BJ (cell line): ENCODE measurements around the gene DDX24. TPM values are rescaled to one million over a fixed set of nuclear protein-coding genes. Genes with fewer than 3 reads are reported as not detected.

Experiments used
- CTCF ChIA-PET: fragments of 350-600 bp; formaldehyde crosslinking; extraction: SDS; loops from one replicate; lab custom pipeline; 2021; ENCODE audit warnings: antibody characterized with exemption, inconsistent platforms; lab: Yijun Ruan, JAX
- POLR2A ChIA-PET: fragments of 300-600 bp; sonication (Branson Sonifier 250); formaldehyde crosslinking; extraction: SDS; loops from one replicate; lab custom pipeline; 2021; ENCODE audit warnings: antibody characterized with exemption; lab: Charles Lee
- DNase-seq: peaks from one replicate; pipeline ENCODE4 v3.0.0-alpha.2; 2011; ENCODE audit warnings: low read depth
- H3K27me3 ChIP-seq: 2 replicates; pipeline ENCODE4 v1.6.0; 2011; ENCODE audit warnings: low read length; ENCODE audit not compliant: control insufficient read depth, insufficient read depth
- H3K36me3 ChIP-seq: 2 replicates; pipeline ENCODE4 v1.5.1; 2011; ENCODE audit warnings: low read length; ENCODE audit not compliant: control insufficient read depth, insufficient read depth
- H3K4me3 ChIP-seq: 2 replicates; pipeline ENCODE4 v1.5.1; 2011; ENCODE audit warnings: low read depth, mild to moderate bottlenecking, control low read depth, low read length
- polyA plus RNA-seq: library from polyadenylated mRNA; depleted of rRNA; stranded (reverse); fragments of >200 nt; gene quantifications from 2 replicates; pipeline ENCODE4 v1.2.3, GENCODE V29; 2011
- TF ChIP-seq, protein P1 (sequence below): IDR thresholded peaks from 2 replicates; pipeline ENCODE4 v1.5.1; 2011; ENCODE audit warnings: low read depth, mild to moderate bottlenecking, control low read depth, inconsistent platforms, low read length, moderate library complexity; ENCODE audit not compliant: insufficient read depth

Gene DDX24
- polyA plus RNA-seq, 1 experiment = 147 TPM

DNA sequence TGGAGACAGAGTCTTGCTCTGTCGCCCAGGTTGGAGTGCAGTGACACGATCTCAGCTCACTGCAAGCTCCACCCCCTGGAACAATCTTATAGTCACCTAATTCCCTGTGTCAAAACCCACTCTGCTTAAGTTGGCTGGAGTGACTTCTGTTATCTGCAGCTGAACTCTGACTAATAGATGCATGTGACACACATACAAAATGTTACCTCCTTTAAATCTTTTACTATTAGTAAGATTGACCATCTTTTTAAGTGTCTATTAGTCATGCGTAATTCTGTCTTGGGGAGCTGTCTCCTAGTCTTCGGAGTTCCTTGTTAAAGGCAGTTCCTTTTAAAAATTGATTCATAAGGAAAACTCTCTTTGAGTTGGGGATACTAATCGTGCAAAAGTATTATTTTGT lies 7.5 kb upstream of the DDX24 start:
- Histone ChIP-seq H3K4me3 (no peak overlapping the region), H3K27me3 (no peaks in the 10 kb centered on the region), H3K36me3 (no peaks in the 10 kb centered on the region)
- CTCF ChIA-PET = interaction anchor here (0.6 to 1.4 kb wide), 3 partner anchors 23 to 51 kb away, joined by 3 to 5 read pairs (median 4); no protein-coding TSS in a partner anchor
- no peak for DNase-seq
- TF ChIP-seq, protein P1, sequence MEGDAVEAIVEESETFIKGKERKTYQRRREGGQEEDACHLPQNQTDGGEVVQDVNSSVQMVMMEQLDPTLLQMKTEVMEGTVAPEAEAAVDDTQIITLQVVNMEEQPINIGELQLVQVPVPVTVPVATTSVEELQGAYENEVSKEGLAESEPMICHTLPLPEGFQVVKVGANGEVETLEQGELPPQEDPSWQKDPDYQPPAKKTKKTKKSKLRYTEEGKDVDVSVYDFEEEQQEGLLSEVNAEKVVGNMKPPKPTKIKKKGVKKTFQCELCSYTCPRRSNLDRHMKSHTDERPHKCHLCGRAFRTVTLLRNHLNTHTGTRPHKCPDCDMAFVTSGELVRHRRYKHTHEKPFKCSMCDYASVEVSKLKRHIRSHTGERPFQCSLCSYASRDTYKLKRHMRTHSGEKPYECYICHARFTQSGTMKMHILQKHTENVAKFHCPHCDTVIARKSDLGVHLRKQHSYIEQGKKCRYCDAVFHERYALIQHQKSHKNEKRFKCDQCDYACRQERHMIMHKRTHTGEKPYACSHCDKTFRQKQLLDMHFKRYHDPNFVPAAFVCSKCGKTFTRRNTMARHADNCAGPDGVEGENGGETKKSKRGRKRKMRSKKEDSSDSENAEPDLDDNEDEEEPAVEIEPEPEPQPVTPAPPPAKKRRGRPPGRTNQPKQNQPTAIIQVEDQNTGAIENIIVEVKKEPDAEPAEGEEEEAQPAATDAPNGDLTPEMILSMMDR = no peak
- POLR2A ChIA-PET = no interaction called here

DNA sequence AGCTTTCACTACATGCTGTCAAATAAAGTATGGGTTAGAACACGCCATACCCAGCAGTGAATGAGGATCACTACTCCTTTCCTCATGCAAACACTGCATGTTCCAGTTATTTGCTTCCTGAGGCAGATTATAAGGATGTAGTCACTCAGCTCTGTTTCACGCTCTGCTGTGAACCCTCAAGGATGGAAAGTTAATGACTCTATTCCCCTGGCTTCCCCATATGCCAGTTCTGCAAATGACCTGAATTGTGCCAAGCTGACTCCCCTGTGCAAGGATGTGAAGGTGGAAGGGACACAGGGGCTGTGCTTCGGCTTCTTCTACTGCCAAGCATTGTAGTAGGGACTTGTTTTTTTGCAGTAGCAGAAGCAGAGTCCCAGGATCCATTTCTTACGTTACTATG lies 6.9 kb upstream of the DDX24 start:
- CTCF ChIA-PET = interaction anchor here (0.6 to 1.4 kb wide), 4 partner anchors 22 to 93 kb away, joined by 3 to 5 read pairs (median 4); no protein-coding TSS in a partner anchor
- TF ChIP-seq, protein P1 = no peak
- no peaks in the 10 kb centered on the region for H3K36me3 ChIP-seq

DNA sequence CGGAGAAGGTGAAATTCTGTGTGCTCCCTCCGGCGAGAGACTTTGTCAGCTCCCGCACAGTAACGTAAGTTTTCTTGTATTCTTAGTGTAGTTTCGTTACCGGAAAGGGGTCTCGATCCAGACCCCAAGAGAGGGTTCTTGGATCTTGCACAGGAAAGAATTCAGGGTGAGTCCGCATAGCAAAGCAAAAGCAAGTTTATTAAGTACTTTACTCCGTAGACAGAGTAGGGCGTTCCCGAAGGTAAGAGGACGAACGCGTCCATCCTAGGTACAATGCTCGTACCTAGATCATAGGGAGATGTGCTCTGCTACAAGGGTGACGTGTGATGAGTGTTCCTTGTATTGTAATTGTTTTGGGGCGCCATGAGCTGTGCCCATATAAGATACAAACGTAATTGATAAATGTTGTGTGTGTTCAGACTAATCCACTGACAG lies 401 bp upstream of the DDX24 start:
- ChIA-PET CTCF (interaction anchor here (2.0 to 3.6 kb wide), 2 partner anchors 9 to 55 kb away, joined by 9 to 15 read pairs; no protein-coding TSS in a partner anchor), POLR2A (interaction anchor here (0.7 to 0.8 kb wide), 2 partner anchors 17 to 55 kb away, joined by 5 read pairs; no protein-coding TSS in a partner anchor)
- TF ChIP-seq, protein P1 = no peak
- Histone ChIP-seq H3K4me3 (peak overlapping the region; percentile 74), H3K27me3 (no peaks in the 10 kb centered on the region), H3K36me3 (peaks cover 2% of the 10 kb centered on the region)
- DNase-seq = no peak

More for the DNA sequence above, 6.9 kb upstream of the DDX24 start:
- H3K27me3 ChIP-seq = no peaks in the 10 kb centered on the region
- H3K4me3 ChIP-seq = no peak overlapping the region
- POLR2A ChIA-PET = no interaction called here
- DNase-seq = no peak

DNA sequence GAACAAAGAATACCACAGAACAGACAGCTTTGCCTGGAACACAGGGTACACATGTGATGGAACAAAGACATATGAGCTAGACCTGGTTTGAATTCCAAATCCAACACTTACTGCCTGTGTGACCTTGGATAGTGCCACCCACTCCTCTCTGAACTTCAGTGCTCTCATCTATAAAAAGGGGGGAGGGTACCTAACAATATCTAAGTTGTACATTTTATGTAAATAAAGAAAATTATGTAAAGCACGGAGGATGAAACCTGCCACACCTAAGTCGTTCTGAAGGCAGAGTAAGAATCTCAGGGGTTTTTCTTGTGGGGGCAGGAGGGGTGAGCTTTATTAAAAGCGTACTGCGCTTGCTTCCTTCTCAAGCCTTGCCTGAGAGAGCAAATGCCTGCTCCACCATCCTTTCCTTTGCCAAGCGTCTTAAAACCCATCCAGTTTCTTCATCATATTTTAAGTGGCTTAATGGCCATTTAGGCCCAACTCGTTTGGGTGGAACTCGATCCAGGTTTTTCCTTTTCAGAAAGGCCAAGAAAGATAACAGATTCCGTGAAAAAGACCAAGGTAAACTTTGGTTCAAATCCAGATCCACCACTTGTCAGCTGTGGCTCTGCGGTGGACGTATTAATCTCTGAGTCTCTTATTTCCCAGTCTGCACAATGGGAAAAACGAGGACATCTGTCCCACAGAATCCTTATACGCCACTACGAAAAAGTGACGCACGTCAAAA lies 946 bp downstream of the DDX24 start:
- no peak for DNase-seq
- POLR2A ChIA-PET = no interaction called here
- peak overlapping the region; percentile 74 for H3K4me3 ChIP-seq
- peaks cover 2% of the 10 kb centered on the region for H3K36me3 ChIP-seq
- CTCF ChIA-PET = interaction anchor here (1.8 to 3.6 kb wide), 3 partner anchors 10 to 57 kb away, joined by 5 to 15 read pairs (median 9); no protein-coding TSS in a partner anchor
- H3K27me3 ChIP-seq = no peaks in the 10 kb centered on the region
- TF ChIP-seq, protein P1 = no peak

DNA sequence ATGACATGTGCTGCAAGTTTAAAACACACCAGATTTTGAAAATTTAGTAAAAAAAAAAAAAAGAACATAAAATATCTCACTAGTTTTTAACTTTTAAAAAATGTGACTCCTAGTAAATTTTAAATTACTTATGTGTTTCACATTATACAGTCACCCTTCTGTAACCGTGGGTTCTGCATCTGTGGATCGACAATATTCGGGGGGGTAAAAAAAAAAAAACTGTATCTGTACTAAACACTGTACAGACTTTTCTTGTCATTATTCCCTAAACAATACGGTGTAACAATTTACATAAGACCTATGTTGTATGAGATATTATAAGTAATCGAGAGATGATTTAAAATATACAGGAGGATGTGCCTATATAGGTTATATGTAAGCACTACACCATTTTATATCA lies 3.2 kb downstream of the DDX24 start:
- H3K27me3 ChIP-seq = no peaks in the 10 kb centered on the region
- CTCF ChIA-PET = no interaction called here
- DNase-seq = no peak
- H3K4me3 ChIP-seq = no peak overlapping the region
- TF ChIP-seq, protein P1 = no peak
- POLR2A ChIA-PET = no interaction called here
- H3K36me3 ChIP-seq = peaks cover 2% of the 10 kb centered on the region
